ENCODE results near the gene SORT1.

SORT1 gene

GRCh38 chr1:109280862-109281261 lies 116.9 kb downstream of the SORT1 start:
- DNase-seq (ENCODE audit: low read depth, low spot score) = no peak
- no peak overlapping the region for H3K27ac ChIP-seq

- no peak overlapping the region for H3K27ac ChIP-seq
- no peak for DNase-seq (ENCODE audit: low read depth, low spot score)
These were observed 118.0 kb downstream of the SORT1 start for GRCh38 chr1:109279615-109280278.

- peak overlapping the region; percentile 93 for H3K27ac ChIP-seq
- no peak for DNase-seq (ENCODE audit: low read depth, low spot score)
These were observed 120.1 kb downstream of the SORT1 start for GRCh38 chr1:109277434-109278204.

- peak overlapping the region; percentile 93 for H3K27ac ChIP-seq
- no peak for DNase-seq (ENCODE audit: low read depth, low spot score)
These were observed 121.9 kb downstream of the SORT1 start for GRCh38 chr1:109275706-109276345.

DNA sequence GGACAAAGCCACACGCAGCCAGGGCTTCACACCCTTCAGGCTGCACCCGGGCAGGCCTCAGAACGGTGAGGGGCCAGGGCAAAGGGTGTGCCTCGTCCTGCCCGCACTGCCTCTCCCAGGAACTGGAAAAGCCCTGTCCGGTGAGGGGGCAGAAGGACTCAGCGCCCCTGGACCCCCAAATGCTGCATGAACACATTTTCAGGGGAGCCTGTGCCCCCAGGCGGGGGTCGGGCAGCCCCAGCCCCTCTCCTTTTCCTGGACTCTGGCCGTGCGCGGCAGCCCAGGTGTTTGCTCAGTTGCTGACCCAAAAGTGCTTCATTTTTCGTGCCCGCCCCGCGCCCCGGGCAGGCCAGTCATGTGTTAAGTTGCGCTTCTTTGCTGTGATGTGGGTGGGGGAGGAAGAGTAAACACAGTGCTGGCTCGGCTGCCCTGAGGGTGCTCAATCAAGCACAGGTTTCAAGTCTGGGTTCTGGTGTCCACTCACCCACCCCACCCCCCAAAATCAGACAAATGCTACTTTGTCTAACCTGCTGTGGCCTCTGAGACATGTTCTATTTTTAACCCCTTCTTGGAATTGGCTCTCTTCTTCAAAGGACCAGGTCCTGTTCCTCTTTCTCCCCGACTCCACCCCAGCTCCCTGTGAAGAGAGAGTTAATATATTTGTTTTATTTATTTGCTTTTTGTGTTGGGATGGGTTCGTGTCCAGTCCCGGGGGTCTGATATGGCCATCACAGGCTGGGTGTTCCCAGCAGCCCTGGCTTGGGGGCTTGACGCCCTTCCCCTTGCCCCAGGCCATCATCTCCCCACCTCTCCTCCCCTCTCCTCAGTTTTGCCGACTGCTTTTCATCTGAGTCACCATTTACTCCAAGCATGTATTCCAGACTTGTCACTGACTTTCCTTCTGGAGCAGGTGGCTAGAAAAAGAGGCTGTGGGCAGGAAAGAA lies 122.9 kb downstream of the SORT1 start:
- peak overlapping the region; percentile 93 for H3K27ac ChIP-seq
- DNase-seq (ENCODE audit: low read depth, low spot score) = peak; percentile 93

DNA sequence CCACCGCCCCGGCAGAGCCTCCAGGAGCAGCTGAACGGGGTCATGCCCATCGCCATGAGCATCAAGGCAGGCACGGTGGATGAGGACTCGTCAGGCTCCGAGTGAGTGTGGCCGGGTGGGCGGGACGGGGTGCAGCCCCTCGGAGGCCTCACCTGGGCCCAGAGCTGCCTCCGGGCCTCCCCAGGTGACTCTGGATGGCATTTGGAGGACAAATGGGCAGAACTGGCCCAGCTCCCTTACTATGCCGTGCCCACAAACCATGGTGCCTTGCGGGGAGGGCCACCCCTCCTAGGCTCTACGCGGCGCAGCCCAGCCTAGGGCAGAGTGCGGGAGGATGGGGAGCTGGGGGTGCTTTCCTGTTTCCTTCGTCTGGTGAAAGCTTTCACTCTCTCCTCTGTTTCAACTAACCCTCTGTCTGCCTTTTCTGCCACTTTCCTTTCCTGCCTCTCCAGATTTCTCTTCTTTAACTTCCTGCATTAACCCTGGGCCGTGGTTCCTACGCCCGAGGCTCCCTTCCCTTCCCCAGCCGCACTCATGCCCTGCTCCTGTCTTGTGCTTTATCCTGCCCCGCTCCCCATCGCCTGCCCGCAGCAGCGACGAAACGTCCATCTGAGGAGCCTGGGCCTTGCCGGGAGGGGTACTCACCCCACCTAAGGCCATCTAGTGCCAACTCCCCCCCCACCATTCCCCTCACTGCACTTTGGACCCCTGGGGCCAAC lies 124.0 kb downstream of the SORT1 start:
- peak overlapping the region; percentile 93 for H3K27ac ChIP-seq
- no peak for DNase-seq (ENCODE audit: low read depth, low spot score)

DNA sequence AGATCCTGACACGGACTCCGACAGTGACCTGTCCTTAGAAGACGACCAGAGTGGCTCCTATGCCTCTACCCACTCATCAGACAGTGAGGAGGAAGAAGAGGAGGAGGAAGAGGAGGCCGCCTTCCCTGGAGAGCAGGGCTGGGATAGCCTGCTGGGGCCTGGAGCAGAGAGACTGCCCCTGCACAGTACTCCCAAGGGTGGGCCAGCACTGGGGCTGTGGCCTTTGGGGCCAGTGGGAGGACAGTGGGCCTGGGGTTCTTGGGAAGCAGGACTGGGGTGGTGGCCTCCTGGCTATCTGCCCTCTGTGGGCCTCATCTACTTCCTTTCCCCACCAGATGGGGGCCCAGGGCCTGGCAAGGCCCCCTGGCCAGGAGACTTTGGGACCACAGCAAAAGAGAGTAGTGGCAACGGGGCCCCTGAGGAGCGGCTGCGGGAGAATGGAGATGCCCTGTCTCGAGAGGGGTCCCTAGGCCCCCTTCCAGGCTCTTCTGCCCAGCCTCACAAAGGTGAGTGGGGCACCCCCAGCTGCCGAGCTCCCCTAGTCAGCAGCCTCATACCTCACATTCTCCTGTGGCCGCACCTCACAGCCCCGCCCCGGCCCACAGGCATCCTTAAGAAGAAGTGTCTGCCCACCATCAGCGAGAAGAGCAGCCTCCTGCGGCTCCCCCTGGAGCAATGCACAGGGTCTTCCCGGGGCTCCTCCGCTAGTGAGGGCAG lies 124.7 kb downstream of the SORT1 start:
- no peak for DNase-seq (ENCODE audit: low read depth, low spot score)
- peak overlapping the region; percentile 93 for H3K27ac ChIP-seq

DNA sequence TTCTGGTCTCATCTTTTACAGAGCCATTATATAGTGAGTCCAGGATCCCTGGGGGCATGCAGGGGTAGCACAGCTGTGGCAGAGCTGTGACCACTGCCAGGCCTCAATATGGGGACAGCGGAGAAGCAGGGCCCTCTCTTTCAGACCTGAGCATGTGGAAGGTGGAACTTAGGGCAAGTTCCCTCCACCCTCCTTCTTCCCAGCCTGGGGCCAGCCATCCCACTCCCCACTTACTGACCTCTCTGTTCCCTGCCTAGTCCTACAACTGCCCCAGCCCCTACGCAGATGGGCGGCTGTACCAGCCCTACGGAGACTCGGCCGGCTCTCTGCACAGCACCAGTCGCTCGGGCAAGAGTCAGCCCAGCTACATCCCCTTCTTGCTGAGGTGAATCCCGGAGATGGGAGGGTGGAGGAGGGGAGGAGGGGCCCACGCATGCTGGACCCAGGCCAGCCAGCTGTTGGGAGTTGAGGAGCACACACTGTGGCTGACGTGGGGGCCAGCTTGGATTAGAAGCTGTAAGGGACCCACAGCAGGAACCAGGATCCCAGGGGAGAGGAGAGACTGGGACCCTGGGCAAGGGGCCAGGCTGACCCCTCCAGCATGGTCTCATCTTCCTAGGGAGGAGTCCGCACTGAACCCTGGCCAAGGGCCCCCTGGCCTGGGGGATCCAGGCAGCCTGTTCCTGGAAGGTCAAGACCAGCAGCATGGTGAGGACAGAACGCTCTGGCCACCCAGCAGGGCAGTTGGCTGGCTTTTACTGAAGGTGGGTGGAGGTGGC lies 125.5 kb downstream of the SORT1 start:
- no peak overlapping the region for H3K27ac ChIP-seq

DNA sequence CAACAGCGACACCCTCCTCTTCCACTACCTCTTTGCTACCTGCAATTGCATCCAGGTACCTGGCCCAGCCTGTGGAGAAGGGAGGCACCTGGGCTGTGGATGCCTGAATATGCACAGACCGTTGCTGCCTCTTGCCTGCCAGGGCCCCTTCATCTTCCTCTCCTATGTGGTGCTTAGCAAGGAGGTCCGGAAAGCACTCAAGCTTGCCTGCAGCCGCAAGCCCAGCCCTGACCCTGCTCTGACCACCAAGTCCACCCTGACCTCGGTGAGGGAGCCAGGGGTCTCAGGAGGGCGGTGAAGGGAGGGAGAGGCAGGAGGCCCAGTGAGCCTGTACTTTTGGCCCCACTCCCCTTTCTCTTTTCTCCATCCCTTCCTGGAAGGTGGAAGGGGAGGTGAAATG lies 126.3 kb downstream of the SORT1 start:
- DNase-seq (ENCODE audit: low read depth, low spot score) = no peak
- H3K27ac ChIP-seq = no peak overlapping the region

More for the DNA sequence above, 125.5 kb downstream of the SORT1 start:
- DNase-seq (ENCODE audit: low read depth, low spot score) = no peak

GRCh38 chr1:109270623-109271317 lies 126.9 kb downstream of the SORT1 start:
- H3K27ac ChIP-seq = no peak overlapping the region
- no peak for DNase-seq (ENCODE audit: low read depth, low spot score)

- no peak for DNase-seq (ENCODE audit: low read depth, low spot score)
- H3K27ac ChIP-seq = no peak overlapping the region
These were observed 127.6 kb downstream of the SORT1 start for GRCh38 chr1:109269981-109270622.

DNA sequence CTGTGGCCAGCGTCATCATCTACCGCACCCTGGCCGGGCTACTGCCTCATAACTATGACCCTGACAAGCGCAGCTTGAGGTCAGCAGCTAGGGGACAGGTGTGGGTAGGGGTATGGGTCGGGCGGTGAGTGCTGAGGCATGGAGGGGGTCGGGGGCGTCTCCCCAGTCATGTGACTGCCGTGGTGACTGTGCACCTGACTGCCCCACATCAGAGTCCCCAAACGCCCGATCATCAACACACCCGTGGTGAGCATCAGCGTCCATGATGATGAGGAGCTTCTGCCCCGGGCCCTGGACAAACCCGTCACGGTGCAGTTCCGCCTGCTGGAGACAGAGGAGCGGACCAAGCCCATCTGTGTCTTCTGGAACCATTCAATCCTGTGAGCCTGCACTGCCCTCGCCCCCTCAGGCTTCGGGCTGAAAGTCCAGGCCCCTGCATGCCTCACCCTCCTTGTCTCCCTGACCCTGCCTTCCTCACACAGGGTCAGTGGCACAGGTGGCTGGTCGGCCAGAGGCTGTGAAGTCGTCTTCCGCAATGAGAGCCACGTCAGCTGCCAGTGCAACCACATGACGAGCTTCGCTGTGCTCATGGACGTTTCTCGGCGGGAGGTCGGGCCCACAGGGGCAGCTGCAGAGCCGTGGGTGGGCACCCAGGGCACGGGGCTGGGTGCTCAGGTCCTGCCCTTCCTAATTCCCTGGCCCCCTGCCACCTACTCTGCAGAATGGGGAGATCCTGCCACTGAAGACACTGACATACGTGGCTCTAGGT lies 128.3 kb downstream of the SORT1 start:
- no peak overlapping the region for H3K27ac ChIP-seq
- DNase-seq (ENCODE audit: low read depth, low spot score) = no peak

DNA sequence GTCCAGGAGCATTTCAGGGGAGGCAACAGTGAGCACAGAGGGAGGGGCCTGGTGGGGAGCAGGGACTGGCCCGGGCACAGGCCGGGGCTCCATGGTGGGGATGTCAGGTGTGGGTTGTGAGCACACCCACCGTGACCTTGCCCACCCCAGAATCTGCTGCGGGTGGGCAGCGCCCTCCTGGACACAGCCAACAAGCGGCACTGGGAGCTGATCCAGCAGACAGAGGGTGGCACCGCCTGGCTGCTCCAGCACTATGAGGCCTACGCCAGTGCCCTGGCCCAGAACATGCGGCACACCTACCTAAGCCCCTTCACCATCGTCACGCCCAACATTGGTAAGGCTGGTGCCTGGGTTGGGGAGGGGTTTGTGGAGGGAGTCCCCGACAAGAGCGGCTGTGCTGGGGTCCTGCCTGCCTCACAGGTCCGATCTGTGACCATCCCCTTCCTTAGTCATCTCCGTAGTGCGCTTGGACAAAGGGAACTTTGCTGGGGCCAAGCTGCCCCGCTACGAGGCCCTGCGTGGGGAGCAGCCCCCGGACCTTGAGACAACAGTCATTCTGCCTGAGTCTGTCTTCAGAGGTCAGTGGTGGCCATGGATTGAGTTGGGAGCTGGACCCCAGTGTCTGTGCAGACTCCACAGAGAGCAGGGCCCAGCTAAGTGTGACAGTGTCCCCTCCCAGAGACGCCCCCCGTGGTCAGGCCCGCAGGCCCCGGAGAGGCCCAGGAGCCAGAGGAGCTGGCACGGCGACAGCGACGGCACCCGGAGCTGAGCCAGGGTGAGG lies 129.1 kb downstream of the SORT1 start:
- no peak for DNase-seq (ENCODE audit: low read depth, low spot score)
- no peak overlapping the region for H3K27ac ChIP-seq

GRCh38 chr1:109267743-109268300 lies 129.9 kb downstream of the SORT1 start:
- H3K27ac ChIP-seq = peak overlapping the region; percentile 63
- no peak for DNase-seq (ENCODE audit: low read depth, low spot score)

DNA sequence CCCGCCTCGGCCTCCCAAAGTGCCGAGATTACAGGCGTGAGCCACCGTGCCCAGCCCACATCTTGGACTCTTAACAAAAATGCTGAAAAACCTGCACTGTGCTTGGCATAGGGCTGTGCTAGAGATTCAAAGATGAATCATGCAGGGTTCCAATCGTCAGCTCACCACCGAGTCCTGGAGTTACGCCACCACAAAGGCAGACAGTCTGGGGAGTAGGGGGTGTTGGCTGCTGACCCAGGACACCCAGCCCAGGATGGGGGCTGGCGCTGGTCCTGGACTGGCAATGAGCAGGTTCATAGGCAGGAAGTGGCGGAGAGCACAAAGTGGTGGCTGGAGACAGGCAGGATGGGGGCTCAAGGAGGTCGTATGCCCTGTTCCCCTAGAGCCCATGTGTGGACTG lies 130.8 kb downstream of the SORT1 start:
- DNase-seq (ENCODE audit: low read depth, low spot score) = peak; percentile 82
- peak overlapping the region; percentile 63 for H3K27ac ChIP-seq

All from epithelial cell of prostate (primary cell).